GM12865 (cell line): ENCODE measurements around the gene PRKCE.

Experiments used
- DNase-seq: peaks from one replicate; pipeline ENCODE4 v3.0.0; 2010; ENCODE audit warnings: low read depth
- H3K4me3 ChIP-seq: 2 replicates; pipeline ENCODE4 v1.5.1; 2011; ENCODE audit warnings: mild to moderate bottlenecking, low read depth, low read length, control low read depth
- TF ChIP-seq, protein P1 (sequence below): IDR thresholded peaks from 2 replicates; pipeline ENCODE4 v1.5.1; 2011; ENCODE audit warnings: low read length, control low read depth, low read depth, inconsistent platforms; ENCODE audit not compliant: insufficient read depth; ENCODE audit errors: missing control alignments

Gene PRKCE

DNA sequence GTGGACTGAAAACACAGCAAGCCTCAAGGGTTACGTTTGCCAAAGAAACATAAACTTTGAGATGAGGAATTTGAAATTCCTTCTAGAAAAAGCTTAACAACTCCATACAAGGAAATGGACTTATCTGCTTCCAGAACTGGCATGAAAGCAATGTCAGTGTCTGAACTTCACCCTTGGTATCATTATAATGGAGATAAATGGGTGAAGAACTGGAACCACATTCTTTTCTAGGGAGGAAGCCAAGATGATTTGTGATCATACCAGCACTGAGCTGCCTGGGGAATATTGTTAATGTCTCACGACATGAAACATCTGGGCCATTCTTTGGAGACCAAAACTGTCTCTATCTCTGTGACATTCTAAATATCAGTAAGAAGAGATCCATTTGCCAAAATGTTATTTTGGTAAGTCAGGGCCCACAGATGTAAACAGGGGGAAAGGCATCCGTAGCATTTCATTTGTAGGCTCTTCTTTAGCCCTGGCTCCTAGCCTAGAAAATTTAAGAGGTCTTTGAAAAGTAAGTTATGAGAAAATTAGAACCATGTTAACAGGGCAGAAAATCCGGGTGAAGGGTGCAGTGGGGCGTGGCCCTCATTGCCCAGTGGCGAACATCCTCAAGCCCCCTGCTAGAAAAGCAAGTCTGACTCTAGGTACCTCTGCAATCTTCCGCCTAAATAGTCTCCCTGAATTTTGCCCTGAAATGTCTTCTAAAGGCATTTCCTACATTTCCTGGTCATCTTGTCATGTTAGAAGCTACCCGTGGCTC lies 350.4 kb downstream of the PRKCE start:
- TF ChIP-seq, protein P1, sequence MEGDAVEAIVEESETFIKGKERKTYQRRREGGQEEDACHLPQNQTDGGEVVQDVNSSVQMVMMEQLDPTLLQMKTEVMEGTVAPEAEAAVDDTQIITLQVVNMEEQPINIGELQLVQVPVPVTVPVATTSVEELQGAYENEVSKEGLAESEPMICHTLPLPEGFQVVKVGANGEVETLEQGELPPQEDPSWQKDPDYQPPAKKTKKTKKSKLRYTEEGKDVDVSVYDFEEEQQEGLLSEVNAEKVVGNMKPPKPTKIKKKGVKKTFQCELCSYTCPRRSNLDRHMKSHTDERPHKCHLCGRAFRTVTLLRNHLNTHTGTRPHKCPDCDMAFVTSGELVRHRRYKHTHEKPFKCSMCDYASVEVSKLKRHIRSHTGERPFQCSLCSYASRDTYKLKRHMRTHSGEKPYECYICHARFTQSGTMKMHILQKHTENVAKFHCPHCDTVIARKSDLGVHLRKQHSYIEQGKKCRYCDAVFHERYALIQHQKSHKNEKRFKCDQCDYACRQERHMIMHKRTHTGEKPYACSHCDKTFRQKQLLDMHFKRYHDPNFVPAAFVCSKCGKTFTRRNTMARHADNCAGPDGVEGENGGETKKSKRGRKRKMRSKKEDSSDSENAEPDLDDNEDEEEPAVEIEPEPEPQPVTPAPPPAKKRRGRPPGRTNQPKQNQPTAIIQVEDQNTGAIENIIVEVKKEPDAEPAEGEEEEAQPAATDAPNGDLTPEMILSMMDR: no peak
- DNase-seq: no peak
- no peak overlapping the region for H3K4me3 ChIP-seq

DNA sequence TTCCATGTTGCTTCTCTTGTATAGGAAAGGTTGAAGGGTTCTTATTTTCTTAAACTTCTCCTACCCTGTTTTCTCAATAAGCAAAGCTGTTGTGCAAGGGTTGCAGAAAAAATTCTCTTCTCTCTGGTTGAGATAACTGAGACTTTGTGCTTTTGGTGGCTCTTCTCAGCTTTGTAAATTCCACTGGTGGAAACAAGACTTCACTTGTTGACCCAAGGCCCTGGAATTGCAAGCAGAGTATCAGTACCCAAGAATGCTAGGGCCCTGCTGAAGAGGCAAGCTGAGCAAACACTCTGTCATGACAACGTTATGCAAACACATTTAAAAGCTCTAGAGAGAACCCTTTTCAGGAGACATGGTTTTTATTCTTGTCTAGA lies 351.0 kb downstream of the PRKCE start:
- no peak overlapping the region for H3K4me3 ChIP-seq
- no peak for DNase-seq

DNA sequence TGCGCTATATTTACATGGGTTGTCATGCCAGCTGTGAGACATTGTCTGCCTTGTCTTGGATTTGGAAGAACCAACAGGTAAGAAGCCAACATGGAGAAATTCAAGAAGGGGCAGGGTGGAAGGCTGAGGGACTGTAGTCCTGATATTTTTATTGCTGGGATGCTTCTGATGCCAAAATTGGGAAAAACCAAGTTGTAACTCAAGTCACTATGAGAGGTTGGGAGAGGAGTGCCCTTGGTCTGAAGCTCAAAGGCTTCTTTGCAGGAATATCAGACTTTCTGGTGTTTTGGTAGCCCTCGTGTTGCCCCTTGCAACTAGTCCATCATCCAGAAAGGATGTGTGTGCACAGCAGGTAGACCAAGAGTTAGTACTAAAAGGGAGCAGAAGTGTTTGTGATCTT lies 351.5 kb downstream of the PRKCE start:
- no peak overlapping the region for H3K4me3 ChIP-seq
- no peak for DNase-seq
- TF ChIP-seq, protein P1: no peak

More for the DNA sequence above, 351.0 kb downstream of the PRKCE start:
- TF ChIP-seq, protein P1: no peak

DNA sequence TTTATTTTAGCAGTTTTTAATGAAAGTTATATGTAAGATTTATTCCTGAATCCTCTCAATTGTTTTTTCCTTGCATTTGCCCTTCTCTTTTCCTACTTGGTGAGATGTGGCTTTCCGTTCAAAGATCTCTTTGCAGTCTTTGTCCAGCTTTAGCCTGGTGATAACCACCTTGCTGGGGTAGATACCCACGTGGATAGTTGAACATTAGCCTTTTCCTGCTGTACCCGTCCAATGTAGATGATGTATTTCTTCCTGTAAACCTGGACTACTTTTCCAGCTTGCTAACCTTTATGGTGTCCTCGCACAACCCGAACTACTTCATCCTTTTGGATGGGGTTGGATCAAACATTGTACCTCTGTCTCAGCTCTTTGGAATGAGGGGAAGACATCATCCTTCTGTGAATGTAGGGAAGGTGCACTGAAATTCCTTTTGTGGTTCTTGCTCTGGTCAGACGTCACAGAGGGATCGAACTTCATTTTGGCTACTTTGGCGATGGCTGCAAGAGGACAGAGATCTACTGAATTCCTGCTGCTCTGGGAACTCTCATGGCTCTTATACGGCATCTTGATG lies 352.5 kb downstream of the PRKCE start:
- no peak for DNase-seq
- H3K4me3 ChIP-seq: no peak overlapping the region
- TF ChIP-seq, protein P1: no peak

DNA sequence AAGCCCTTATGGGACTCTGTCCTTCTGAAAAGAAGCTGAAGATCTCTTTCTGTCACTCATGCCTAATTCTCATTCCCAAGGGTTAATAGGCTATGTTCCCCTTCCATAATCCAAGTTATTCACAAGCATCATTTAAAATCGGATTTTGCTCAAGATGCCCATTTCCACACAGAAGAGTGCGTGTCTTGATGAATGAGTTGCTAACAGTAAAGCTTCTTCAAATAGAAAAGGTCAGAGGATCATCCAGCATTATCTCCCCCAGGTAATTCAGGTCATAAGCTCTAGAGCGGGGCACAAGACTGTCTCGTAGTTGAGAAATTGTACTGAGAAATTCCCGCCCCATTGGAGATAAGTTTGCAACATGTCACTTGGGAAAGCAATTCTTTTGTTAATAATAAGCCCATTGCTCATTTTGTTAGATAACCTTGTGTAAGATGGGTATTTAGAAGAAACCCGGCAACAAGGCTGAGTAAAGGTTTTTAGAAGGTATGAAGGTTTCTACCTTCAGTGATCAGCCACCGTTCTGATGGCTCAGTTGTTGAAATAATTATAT lies 355.1 kb downstream of the PRKCE start:
- TF ChIP-seq, protein P1: no peak
- DNase-seq: no peak
- H3K4me3 ChIP-seq: no peak overlapping the region

DNA sequence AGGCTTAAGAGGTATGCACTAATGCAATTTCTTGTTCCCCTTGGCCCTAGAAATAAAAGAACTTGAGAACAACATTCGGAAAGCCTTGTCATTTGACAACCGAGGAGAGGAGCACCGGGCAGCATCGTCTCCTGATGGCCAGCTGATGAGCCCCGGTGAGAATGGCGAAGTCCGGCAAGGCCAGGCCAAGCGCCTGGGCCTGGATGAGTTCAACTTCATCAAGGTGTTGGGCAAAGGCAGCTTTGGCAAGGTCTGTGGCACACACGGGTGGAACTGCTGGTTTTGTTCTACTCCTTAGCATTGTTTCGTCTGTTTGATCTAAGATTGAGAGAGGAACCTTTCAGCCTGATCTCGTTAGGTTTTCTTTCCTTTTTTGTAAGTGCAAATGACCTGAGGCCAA lies 355.9 kb downstream of the PRKCE start:
- TF ChIP-seq, protein P1: no peak
- no peak for DNase-seq
- no peak overlapping the region for H3K4me3 ChIP-seq
